Lower lobe of right lung (tissue), 2 donors: ENCODE results near the gene SLC17A1. TPM values are rescaled to one million over a fixed set of nuclear protein-coding genes. Genes with fewer than 3 reads are reported as not detected.
"Not testable (repeated sequence)": the region's sequence is repeated elsewhere in the genome, so short reads cannot be mapped to it uniquely, and the experiment has no call there.

ENCODE experiments used
- ATAC-seq, 2 donors: fragments of 200-7000 bp; cut with Tn5 transposase; one replicate each; pipeline ENCODE4 v1.9.1; 2020 to 2022; ENCODE audit warnings: mild to moderate bottlenecking in 2 of 2, moderate library complexity in 2 of 2
- DNase-seq: peaks from one replicate; pipeline ENCODE4 v3.0.0-alpha.2; 2020
- H3K27ac ChIP-seq: fragments of 200-600 bp; one replicate; pipeline ENCODE4 v1.8.0; 2022
- H3K27me3 ChIP-seq: fragments of 200-600 bp; one replicate; pipeline ENCODE4 v1.8.0; 2022; ENCODE audit warnings: low read depth
- H3K36me3 ChIP-seq: fragments of 200-600 bp; one replicate; pipeline ENCODE4 v1.8.0; 2022; ENCODE audit warnings: mild to moderate bottlenecking
- H3K4me1 ChIP-seq: fragments of 200-600 bp; one replicate; pipeline ENCODE4 v1.8.0; 2022
- H3K4me3 ChIP-seq: fragments of 200-600 bp; one replicate; pipeline ENCODE4 v1.8.0; 2022; ENCODE audit warnings: mild to moderate bottlenecking
- H3K9me3 ChIP-seq: fragments of 200-600 bp; one replicate; pipeline ENCODE4 v1.8.0; 2022
- CTCF ChIP-seq: fragments of 200-600 bp; IDR thresholded peaks from one replicate; pipeline ENCODE4 v1.8.0; 2022; ENCODE audit warnings: antibody characterized with exemption, mild to moderate bottlenecking
- intact Hi-C: fragments of 100-400 bp; cut with DNase I; formaldehyde crosslinking; loops from one replicate; pipeline ENCODE4 v1.11.0; 2022
- total RNA-seq: library from RNA; stranded (reverse); fragmentation: NEBNext Ultra II Directional; extraction: Animal tissue kit (Norgen Biotek cat#: 25700); gene quantifications from one replicate; pipeline ENCODE4 v1.2.1, GENCODE V29; 2021
- donor health status: DM: no; HTN: yes; CAD: no; lungs with severe emphysema.

SLC17A1 gene
- total RNA-seq, 1 donor from 2014 or later = not detected

GRCh38 chr6:25749837-25750236, 82.0 kb downstream of the SLC17A1 start:
- no peaks in the 10 kb centered on the region for H3K27me3 ChIP-seq
- intact Hi-C loops = no loop called here
- no peaks in the 10 kb centered on the region for H3K4me1 ChIP-seq
- no peak for DNase-seq
- H3K27ac ChIP-seq = no peak overlapping the region
- H3K36me3 ChIP-seq = no peaks in the 10 kb centered on the region
- no peak overlapping the region for H3K4me3 ChIP-seq
- ATAC-seq = no peak
- no peak for TF ChIP-seq CTCF
- H3K9me3 ChIP-seq = no peaks in the 10 kb centered on the region

GRCh38 chr6:25748601-25749517, 83.0 kb downstream of the SLC17A1 start:
- H3K4me3 ChIP-seq, H3K27me3 ChIP-seq, H3K9me3 ChIP-seq, DNase-seq, H3K36me3 ChIP-seq, intact Hi-C loops, H3K4me1 ChIP-seq, H3K27ac ChIP-seq, ATAC-seq: not testable (repeated sequence)

GRCh38 chr6:25748049-25748448, 83.8 kb downstream of the SLC17A1 start:
- intact Hi-C loops = no loop called here
- TF ChIP-seq CTCF = no peak
- Histone ChIP-seq H3K27ac (no peak overlapping the region), H3K4me1 (no peaks in the 10 kb centered on the region), H3K9me3 (no peaks in the 10 kb centered on the region), H3K27me3 (no peaks in the 10 kb centered on the region), H3K36me3 (no peaks in the 10 kb centered on the region), H3K4me3 (no peak overlapping the region)
- ATAC-seq (no peak), DNase-seq (no peak)

- no peak overlapping the region for H3K27ac ChIP-seq
- ATAC-seq = no peak
- TF ChIP-seq CTCF = no peak
- no peaks in the 10 kb centered on the region for H3K36me3 ChIP-seq
- H3K27me3 ChIP-seq = no peaks in the 10 kb centered on the region
- no peak for DNase-seq
- intact Hi-C loops = no loop called here
- H3K4me3 ChIP-seq = no peak overlapping the region
- no peaks in the 10 kb centered on the region for H3K4me1 ChIP-seq
- no peaks in the 10 kb centered on the region for H3K9me3 ChIP-seq
Measured at GRCh38 chr6:25747477-25747876, 84.4 kb downstream of the SLC17A1 start.

GRCh38 chr6:25746968-25747367, 84.9 kb downstream of the SLC17A1 start:
- no peak for TF ChIP-seq CTCF
- no peak for DNase-seq
- H3K36me3 ChIP-seq = no peaks in the 10 kb centered on the region
- H3K27me3 ChIP-seq = no peaks in the 10 kb centered on the region
- no peak overlapping the region for H3K4me3 ChIP-seq
- no peak overlapping the region for H3K27ac ChIP-seq
- H3K9me3 ChIP-seq = no peaks in the 10 kb centered on the region
- intact Hi-C loops = no loop called here
- no peak for ATAC-seq
- H3K4me1 ChIP-seq = no peaks in the 10 kb centered on the region

GRCh38 chr6:25745836-25746235, 86.0 kb downstream of the SLC17A1 start:
- Histone ChIP-seq H3K27ac (no peak overlapping the region), H3K4me1 (no peaks in the 10 kb centered on the region), H3K36me3 (no peaks in the 10 kb centered on the region), H3K4me3 (no peak overlapping the region), H3K27me3 (no peaks in the 10 kb centered on the region), H3K9me3 (no peaks in the 10 kb centered on the region)
- ATAC-seq (no peak), DNase-seq (no peak)
- TF ChIP-seq CTCF = no peak
- intact Hi-C loops = no loop called here
